ENCODE measurements around the gene SIGLEC5.
A peak's percentile ranks its signal among the peaks of the same experiment; 100 is the strongest.
"Not testable (repeated sequence)": the region's sequence is repeated elsewhere in the genome, so short reads cannot be mapped to it uniquely, and the experiment has no call there.

The SIGLEC5 gene, protein sequence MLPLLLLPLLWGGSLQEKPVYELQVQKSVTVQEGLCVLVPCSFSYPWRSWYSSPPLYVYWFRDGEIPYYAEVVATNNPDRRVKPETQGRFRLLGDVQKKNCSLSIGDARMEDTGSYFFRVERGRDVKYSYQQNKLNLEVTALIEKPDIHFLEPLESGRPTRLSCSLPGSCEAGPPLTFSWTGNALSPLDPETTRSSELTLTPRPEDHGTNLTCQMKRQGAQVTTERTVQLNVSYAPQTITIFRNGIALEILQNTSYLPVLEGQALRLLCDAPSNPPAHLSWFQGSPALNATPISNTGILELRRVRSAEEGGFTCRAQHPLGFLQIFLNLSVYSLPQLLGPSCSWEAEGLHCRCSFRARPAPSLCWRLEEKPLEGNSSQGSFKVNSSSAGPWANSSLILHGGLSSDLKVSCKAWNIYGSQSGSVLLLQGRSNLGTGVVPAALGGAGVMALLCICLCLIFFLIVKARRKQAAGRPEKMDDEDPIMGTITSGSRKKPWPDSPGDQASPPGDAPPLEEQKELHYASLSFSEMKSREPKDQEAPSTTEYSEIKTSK

DNA sequence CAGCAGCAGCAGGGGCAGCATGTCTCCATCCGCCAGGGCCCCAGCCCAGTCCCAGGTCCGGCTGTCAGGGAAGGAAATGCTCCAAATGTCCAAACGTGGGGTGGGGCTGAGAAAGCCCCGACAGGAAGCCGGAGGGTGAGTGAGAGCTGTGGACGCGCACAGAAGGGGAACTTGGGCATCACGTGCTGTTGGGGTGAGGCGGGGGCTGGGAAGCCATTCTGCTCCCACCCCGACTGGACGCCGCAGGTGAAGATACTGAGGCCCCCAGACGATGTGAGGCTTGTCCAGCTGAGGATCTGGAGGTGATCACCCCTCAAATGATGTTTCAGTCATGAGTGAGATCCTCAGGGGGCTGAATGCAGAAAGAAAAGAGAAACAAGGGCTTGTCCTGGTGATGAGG is at the start of gene SIGLEC5:
Gene SIGLEC5, minus strand, starts transcription at position 87 of the 400 bp plus-strand sequence. Its CDS starts 66 bp downstream, at position 21.
- DNase-seq (ENCODE audit: low read depth, low spot score) = not testable (repeated sequence)

GRCh38 chr19:51676566-51677083 is 46.4 kb upstream of the SIGLEC5 start:
- no peak for DNase-seq (ENCODE audit: low read depth, low spot score)

DNA sequence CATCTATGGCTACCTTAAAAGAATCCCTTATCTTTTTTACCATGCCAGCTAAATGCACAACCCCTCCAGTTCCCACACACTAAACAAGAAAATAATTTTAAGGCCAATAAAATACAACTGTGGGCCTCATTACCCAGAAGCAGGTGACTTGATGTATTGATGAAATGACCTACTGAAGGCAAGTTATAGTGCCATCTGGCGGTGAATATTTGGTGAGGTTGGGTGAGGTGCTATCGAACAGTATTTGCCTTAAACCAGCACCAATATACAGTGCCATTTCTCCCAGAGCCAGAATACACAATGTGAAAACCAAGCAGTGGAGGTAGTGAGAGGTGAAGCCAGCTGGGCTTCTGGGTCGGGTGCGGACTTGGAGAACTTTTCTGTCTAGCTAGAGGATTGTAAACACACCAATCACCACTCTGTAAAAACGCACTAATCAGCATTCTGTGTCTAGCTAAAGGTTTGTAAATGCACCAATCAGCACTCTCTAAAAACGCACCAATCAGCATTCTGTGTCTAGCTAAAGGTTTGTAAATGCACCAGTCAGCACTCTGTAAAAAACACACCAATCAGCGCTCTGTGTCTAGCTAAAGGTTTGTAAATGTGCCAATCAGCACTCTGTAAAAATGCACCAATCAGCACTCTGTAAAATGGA is 45.8 kb upstream of the SIGLEC5 start:
- peak; percentile 25 for DNase-seq (ENCODE audit: low read depth, low spot score)

- DNase-seq (ENCODE audit: low read depth, low spot score) = no peak
These were observed 38.0 kb upstream of the SIGLEC5 start for GRCh38 chr19:51668216-51668615.

GRCh38 chr19:51664997-51665396 is 34.8 kb upstream of the SIGLEC5 start:
- DNase-seq (ENCODE audit: low read depth, low spot score) = no peak

- no peak for DNase-seq (ENCODE audit: low read depth, low spot score)
These were observed 33.9 kb upstream of the SIGLEC5 start for GRCh38 chr19:51664131-51664530.

GRCh38 chr19:51663650-51664049 is 33.4 kb upstream of the SIGLEC5 start:
- DNase-seq (ENCODE audit: low read depth, low spot score) = no peak

- DNase-seq (ENCODE audit: low read depth, low spot score) = peak; percentile 71
These were observed 30.9 kb upstream of the SIGLEC5 start for GRCh38 chr19:51660975-51661600.

DNA sequence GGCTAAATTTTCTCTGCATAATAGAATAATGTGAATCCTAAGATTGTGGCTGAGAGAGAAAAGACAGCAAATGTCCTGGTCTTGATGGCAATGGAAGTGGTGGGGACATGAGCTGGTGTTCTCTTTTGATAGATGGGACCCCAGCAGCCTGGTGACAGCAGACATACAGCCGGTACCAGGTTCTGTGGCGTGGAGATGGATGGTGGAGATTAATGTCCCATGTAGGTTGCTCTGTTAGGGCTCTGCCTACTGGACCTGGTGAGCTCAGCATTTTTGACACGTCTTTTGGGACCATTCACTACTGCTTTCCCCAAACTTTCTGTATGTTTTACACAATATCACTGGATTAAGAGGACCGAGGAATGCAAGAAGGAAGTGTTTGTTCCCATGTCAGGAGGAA is 24.6 kb upstream of the SIGLEC5 start:
- DNase-seq (ENCODE audit: low read depth, low spot score) = no peak

- DNase-seq (ENCODE audit: low read depth, low spot score) = no peak
These were observed 23.0 kb upstream of the SIGLEC5 start for GRCh38 chr19:51653162-51653561.

- DNase-seq (ENCODE audit: low read depth, low spot score) = no peak
These were observed 22.1 kb upstream of the SIGLEC5 start for GRCh38 chr19:51652266-51652665.

- no peak for DNase-seq (ENCODE audit: low read depth, low spot score)
These were observed 21.1 kb upstream of the SIGLEC5 start for GRCh38 chr19:51651216-51651846.

DNA sequence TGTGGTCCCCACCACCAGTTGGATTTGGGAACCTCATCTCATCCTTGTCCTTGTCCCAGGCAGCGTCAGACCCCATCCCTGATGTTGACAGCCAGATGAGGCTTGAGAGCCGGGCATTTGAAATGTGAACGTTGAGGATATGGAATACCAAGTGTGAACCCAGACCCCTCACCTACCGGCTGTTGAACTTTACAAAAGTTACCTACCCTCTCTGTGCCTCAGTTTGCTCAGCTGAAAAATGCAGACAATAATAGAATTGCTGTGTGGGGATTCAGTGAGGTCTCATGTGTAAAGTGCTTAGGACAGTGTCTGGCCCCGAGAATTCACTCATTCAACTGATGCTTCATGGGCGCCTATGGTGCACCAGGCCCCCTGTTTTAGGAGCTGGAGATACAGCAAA is 17.1 kb upstream of the SIGLEC5 start:
- no peak for DNase-seq (ENCODE audit: low read depth, low spot score)

DNA sequence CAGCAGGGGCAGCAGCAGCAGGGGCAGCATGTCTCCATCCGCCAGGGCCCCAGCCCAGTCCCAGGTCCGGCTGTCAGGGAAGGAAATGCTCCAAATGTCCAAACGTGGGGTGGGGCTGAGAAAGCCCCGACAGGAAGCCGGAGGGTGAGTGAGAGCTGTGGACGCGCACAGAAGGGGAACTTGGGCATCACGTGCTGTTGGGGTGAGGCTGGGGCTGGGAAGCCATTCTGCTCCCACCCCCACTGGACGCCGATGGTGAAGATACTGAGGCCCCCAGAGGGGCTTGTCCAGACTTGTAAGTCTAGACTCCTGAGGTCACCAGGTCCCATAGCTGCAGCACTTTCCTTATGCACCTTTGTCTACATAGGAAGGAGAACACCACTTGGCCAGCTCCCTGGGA is 16.5 kb upstream of the SIGLEC5 start, which contains the start of gene SIGLEC14:
Gene SIGLEC14, minus strand, starts transcription at position 96 of the 400 bp plus-strand sequence. Its CDS starts 66 bp downstream, at position 30.
- not testable (repeated sequence) for DNase-seq (ENCODE audit: low read depth, low spot score)

DNA sequence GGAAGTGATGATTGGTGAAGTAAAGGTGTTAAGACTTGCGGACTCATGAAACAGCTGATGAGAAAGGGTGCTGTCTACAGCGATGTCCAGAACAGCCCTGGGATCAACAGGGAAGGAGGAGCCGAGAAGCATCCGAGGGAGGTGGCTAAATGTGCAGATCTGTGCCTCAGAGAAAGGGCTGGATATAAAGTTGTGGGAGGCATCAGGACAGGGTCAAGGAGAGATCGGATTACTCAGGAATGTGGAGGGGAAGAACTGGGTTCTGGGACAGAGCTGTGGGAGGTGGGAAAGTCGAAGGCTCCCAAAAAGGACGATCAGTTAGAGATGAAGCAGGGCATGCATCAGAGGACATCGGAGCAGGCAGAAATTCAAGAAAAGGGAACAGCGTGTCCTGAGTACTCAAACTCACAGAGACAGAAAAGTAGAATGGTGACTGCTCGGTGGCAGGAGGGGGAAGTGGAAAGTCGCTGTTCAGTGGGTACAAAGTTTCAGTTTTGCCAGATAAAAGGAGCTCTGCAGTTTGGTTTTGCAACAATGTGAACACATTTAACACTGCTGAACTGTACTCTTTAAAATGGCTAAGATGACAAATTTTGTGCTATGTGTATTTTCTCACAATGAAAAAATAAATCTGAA is 14.6 kb upstream of the SIGLEC5 start:
- no peak for DNase-seq (ENCODE audit: low read depth, low spot score)

DNA sequence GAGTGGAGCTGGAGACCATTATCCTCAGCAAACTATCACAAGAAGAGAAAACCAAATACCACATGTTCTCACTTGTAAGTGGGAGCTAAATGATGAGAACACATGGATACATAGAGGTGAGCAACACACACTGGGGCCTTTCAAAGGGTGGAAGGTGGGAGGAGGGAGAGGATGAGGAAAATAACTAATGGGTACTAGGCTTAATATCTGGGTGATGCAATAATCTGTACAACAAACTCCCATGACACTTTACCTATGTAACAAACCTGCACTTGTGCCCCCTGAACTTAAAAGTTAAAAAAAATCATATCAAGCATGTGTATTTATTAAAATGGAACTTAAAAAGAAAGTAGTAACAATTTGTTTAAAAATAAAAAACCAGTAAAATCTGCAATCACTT is 11.4 kb upstream of the SIGLEC5 start:
- DNase-seq (ENCODE audit: low read depth, low spot score) = no peak

DNA sequence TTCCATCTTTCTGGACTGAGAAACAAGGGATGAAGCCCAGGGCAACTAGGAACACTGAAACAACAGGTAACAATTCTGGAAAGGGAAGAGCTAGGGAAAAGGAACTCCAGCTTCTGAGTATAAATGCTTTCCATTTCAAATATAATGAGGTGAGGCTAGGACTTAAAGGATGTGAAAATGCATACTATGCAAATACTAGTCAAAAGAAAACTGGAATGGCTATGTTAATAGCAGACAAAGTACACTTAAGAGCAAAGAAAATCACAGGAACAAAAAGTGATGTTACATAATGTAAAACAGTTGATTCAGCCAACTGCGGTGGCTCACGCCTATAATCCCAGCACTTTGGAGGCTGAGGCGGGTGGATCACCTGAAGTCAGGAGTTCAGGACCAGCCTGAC is 10.2 kb upstream of the SIGLEC5 start:
- no peak for DNase-seq (ENCODE audit: low read depth, low spot score)

DNA sequence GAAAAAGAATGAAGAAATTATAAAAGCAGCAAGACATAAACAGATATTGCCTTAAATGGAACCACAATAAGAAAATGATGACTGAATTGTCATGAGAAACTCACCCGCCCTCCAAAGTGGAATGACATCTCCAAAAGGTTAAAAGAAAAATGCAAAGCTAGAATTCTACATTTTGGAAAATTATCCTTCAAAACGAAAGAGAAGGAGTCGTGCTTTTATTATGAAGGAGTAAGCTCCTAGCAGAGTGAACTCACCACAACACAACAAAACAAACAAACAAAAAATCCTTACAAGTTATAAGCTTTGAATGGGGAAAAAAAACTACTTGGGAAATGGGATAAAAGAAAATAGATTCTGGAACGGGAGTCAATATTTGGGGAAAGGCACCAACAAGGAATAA is 9.7 kb upstream of the SIGLEC5 start:
- no peak for DNase-seq (ENCODE audit: low read depth, low spot score)

GRCh38 chr19:51637362-51637978 is 7.3 kb upstream of the SIGLEC5 start:
- DNase-seq (ENCODE audit: low read depth, low spot score) = peak; percentile 1

DNA sequence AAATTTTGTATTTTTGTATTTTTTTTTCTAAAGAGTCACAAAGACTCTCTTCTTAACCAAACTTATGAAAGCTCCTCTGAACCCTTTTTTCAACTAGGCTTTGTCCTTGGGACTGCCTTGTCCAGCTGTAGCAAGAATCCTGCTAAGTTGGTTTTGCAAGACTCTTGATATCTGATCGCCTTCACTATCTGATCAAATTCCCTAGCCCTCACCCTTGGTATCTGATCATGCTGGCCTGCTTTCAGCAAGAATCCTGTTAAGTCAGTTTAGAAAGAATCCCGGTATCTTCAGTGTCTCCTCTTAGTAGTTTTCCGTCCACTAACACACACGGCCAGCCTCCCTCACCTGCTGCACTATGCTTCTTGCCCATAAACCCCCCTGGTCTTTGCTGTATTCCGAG is 1.9 kb upstream of the SIGLEC5 start:
- DNase-seq (ENCODE audit: low read depth, low spot score) = peak; percentile 24

All from ELF-1 (cell line).